GM13977 (cell line): ENCODE measurements around the gene WDR87.

Experiments used
- DNase-seq: peaks from one replicate; pipeline ENCODE4 v3.0.0; 2012; ENCODE audit warnings: low spot score
- in situ Hi-C: fragments of 300-500 bp; cut with MboI; formaldehyde crosslinking; loops from one replicate; pipeline ENCODE4 v1.12.0; 2022; ENCODE audit warnings: low sequenced_read_pairs, low pct_unique_long_range_greater_than_20kb, mixed read lengths, inconsistent platforms; ENCODE audit not compliant: unreplicated experiment
- TF ChIP-seq, protein P1 (sequence below): IDR thresholded peaks from 2 replicates; pipeline ENCODE4 v1.5.1; 2012; ENCODE audit warnings: mild to moderate bottlenecking, control low read depth; ENCODE audit not compliant: insufficient read depth; ENCODE audit errors: extremely low read depth, missing control alignments

The WDR87 gene

DNA sequence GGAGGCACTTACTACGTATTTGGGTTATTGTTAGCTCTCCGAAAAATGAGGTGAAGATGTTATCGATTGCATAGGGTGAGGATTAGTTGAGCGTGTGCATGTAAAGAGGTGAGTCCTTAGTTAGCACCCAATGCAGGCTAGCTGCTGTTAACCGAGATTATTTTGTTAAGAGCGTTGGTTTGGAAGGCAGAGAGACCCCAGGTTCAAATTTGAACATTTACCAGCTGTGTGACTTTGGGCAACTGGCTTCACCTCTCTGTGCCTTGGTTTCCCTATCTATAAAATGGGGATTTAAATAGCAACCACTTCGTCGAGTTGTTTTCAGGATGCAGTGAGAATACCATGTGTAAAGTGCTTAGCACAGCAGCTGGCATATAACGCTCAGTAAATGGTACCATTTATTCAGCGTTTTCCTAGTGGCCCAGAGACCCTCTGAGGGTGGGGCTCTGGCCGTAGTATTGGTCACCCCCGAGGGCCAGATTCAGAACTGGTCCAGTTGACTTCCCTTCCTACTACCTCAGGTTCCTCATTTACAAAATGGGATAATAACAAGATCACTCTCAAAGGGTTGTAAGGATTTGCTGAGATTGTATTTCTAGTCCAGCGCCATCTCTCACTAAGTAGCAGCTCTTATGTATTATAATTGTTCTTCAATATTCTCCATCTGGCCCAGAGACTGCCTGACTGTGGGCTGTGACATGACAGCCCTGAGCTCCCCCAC is 1.5 kb upstream of the WDR87 start:
- TF ChIP-seq, protein P1, sequence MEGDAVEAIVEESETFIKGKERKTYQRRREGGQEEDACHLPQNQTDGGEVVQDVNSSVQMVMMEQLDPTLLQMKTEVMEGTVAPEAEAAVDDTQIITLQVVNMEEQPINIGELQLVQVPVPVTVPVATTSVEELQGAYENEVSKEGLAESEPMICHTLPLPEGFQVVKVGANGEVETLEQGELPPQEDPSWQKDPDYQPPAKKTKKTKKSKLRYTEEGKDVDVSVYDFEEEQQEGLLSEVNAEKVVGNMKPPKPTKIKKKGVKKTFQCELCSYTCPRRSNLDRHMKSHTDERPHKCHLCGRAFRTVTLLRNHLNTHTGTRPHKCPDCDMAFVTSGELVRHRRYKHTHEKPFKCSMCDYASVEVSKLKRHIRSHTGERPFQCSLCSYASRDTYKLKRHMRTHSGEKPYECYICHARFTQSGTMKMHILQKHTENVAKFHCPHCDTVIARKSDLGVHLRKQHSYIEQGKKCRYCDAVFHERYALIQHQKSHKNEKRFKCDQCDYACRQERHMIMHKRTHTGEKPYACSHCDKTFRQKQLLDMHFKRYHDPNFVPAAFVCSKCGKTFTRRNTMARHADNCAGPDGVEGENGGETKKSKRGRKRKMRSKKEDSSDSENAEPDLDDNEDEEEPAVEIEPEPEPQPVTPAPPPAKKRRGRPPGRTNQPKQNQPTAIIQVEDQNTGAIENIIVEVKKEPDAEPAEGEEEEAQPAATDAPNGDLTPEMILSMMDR = no peak
- DNase-seq = peak; percentile 32
- in situ Hi-C loops = loop anchor here (25.0 kb wide), 2 partner anchors 129 to 429 kb away; partner anchors contain the start of gene CATSPERG

DNA sequence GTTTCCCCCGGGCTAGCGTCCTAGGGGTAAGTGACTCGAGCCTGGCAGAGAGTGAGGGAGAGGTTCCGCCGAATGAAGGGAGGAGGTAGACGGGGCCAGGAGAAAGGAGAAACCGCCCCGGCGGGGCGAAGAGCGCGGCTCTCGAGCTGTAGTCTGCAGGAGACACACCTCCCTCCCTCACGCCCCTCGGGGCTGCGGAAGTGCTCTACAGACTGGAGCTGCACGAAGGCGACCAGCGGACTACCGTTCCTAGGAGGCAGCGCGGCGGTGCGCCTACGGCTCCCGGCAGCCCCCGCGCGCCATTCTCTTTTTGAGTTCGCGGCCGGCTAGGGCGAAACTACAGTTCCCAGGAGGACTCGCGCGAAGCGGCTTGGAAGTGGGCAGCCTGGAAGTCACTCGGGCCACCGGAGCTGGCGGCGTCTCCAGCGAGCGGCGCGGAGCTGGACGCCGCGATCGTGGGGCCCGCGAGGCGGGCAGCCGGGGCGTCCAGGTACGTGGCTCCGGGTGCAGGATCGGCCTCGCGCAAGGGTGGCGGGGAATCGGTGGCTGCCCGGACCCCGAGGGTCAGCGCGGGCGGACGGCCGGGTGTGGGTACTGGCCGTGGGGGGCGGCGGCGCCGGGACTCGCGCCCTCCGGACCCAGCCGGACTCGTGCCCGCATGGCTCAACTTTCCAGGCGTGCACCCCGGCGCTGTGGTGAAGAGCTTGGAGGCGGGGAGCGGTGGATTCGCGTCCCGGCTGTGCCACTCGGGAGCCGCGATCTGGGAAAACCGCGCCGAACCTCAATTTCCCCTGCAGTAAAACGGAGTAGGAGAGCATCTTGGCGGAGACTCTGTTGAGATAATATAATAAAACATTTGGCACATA is 708 bp upstream of the WDR87 start, which contains the start of gene SIPA1L3:
TSS of gene SIPA1L3 (plus strand) at position 340 of the 866 bp plus-strand sequence. CDS start 174,358 bp downstream, outside the sequence.
- TF ChIP-seq, protein P1 = no peak
- in situ Hi-C loops = loop anchor here (25.0 kb wide), 2 partner anchors 130 to 430 kb away; partner anchors contain the start of gene CATSPERG
- peak; percentile 95 for DNase-seq

DNA sequence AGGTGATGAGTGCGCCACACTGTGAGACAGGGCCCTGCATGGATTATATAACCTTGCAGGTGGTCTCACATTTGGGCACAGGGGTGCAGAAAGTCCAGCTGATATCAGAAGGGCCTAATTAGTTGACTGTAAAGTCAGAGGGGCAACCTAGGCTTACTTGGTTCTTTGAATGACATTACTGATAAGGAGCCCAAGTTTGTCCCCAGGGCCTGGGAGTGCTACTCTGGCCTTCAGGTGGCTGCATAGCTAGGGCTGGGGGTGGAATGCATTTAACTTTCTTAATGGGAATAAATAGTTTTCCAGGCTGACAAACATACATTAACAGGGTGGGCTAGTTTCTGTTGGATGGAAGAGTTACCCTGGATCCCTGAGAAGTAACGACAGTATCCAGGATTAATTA is 3.3 kb downstream of the WDR87 start:
- TF ChIP-seq, protein P1 = no peak
- in situ Hi-C loops = loop anchor here (25.0 kb wide), 2 partner anchors 134 to 434 kb away; partner anchors contain the start of gene CATSPERG

DNA sequence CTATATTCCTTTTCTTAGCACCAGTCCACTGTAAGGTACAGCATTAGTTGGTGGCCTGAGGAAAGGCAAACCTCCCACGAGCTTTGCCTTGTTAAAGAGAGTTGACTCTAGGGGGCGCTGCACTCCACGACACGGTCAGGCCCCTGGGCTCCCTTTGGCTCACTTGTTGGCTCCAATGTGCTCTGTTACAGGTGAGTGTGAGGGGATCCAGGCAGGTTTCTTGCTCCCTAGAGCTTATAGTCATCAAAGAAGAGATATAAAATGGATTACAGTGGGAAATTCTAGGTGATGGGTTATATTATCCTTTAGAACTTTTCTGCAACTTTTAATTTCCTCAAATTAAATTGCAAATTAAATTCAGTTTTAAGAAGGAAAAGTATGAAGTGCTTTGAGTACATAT is 3.7 kb downstream of the WDR87 start:
- in situ Hi-C loops = loop anchor here (25.0 kb wide), 2 partner anchors 135 to 435 kb away; partner anchors contain the start of gene CATSPERG
- TF ChIP-seq, protein P1 = peak; percentile 88
- peak; percentile 80 for DNase-seq

More for the DNA sequence above, 3.3 kb downstream of the WDR87 start:
- no peak for DNase-seq

DNA sequence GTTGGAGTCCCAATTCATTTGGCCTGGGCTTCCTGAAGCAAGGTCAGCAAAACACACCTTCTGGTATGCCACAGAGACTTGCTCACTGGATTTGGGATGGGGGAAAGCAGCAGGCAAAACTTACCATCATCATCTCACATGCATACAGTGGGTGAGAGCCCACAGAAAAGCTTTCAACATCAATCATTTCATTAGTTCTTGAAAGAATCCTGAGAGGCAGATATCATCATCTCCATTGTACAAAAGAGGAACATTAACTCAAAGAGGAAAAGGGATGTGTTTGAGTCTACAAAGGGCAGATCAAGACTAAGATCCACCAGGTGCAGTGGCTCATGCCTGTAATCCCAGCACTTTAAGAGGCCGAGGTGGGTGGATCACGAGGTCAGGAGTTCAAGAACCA is 6.4 kb downstream of the WDR87 start:
- in situ Hi-C loops = loop anchor here (25.0 kb wide), 2 partner anchors 137 to 437 kb away; partner anchors contain the start of gene CATSPERG
- no peak for DNase-seq
- TF ChIP-seq, protein P1 = no peak

DNA sequence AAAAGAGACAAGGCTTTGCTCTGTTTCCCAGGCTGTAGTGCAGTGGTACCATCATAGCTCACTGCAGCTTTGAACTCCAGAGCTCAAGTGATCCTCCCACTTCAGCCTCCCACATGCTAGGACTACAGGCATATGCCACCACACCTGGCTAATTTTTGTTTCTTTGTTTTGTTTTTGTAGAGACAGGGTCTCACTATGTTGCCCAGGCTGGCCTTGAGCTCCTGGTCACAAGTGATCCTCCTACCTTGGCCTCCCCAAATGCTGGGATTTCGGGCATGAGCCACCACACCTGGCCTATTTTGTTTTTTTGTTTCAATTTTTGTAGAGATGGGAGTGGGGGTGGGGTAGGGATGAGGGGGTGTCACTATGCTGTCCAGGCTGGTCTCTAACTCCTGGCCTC is 6.9 kb downstream of the WDR87 start:
- in situ Hi-C loops = no loop called here
- TF ChIP-seq, protein P1 = no peak
- DNase-seq = no peak
